NCI-H526 treated with DMSO at 0.1 percent for 48 hours (cell line): ENCODE data around the gene ARL3.
"Not testable (repeated sequence)": the region's sequence is repeated elsewhere in the genome, so short reads cannot be mapped to it uniquely, and the experiment has no call there.

Source experiments
- DNase-seq: peaks from one replicate; lab custom pipeline; 2025; lab: John Stamatoyannopoulos, UW

Gene ARL3

GRCh38 chr10:102735065-102735562, 20.9 kb upstream of the ARL3 start:
- no peak for DNase-seq

GRCh38 chr10:102732661-102733060, 18.5 kb upstream of the ARL3 start:
- DNase-seq: no peak

- DNase-seq: no peak
Measured at GRCh38 chr10:102731222-102731800, 17.1 kb upstream of the ARL3 start.

GRCh38 chr10:102729029-102730026, 15.1 kb upstream of the ARL3 start:
- DNase-seq: peak; percentile 8

GRCh38 chr10:102727037-102727818, 13.0 kb upstream of the ARL3 start:
- no peak for DNase-seq

GRCh38 chr10:102726274-102726673, 12.1 kb upstream of the ARL3 start:
- DNase-seq: no peak

GRCh38 chr10:102723989-102724388, 9.8 kb upstream of the ARL3 start:
- DNase-seq: no peak

GRCh38 chr10:102721954-102722353, 7.8 kb upstream of the ARL3 start:
- no peak for DNase-seq

- no peak for DNase-seq
Measured at GRCh38 chr10:102720775-102721301, 6.6 kb upstream of the ARL3 start.

- DNase-seq: no peak
Measured at GRCh38 chr10:102720337-102720736, 6.1 kb upstream of the ARL3 start.

GRCh38 chr10:102718220-102718619, 4.0 kb upstream of the ARL3 start:
- DNase-seq: no peak

GRCh38 chr10:102716900-102717565, 2.8 kb upstream of the ARL3 start:
- DNase-seq: not testable (repeated sequence)

- DNase-seq: no peak
Measured at GRCh38 chr10:102715880-102716279, 1.7 kb upstream of the ARL3 start.

GRCh38 chr10:102714621-102715455, 641 bp upstream of the ARL3 start, which contains the start of gene SFXN2:
SFXN2 (plus strand) TSS chr10:102714636; CDS start chr10:102726637, 12,001 bp downstream.
- no peak for DNase-seq

GRCh38 chr10:102713539-102713813, 721 bp downstream of the ARL3 start:
- peak; percentile 37 for DNase-seq

GRCh38 chr10:102712843-102713538, 1.2 kb downstream of the ARL3 start:
- DNase-seq: no peak

- no peak for DNase-seq
Measured at GRCh38 chr10:102712089-102712488, 2.1 kb downstream of the ARL3 start.

- no peak for DNase-seq
Measured at GRCh38 chr10:102710609-102711008, 3.6 kb downstream of the ARL3 start.

- DNase-seq: no peak
Measured at GRCh38 chr10:102705531-102705930, 8.7 kb downstream of the ARL3 start.

- DNase-seq: no peak
Measured at GRCh38 chr10:102704915-102705314, 9.3 kb downstream of the ARL3 start.
